Amniotic stem cell (primary cell): ENCODE data around the gene PDS5A.
"Not testable (repeated sequence)": the region's sequence is repeated elsewhere in the genome, so short reads cannot be mapped to it uniquely, and the experiment has no call there.

Experiments
- DNase-seq: peaks from one replicate; lab custom pipeline; 2025; lab: John Stamatoyannopoulos, UW

The PDS5A gene

DNA sequence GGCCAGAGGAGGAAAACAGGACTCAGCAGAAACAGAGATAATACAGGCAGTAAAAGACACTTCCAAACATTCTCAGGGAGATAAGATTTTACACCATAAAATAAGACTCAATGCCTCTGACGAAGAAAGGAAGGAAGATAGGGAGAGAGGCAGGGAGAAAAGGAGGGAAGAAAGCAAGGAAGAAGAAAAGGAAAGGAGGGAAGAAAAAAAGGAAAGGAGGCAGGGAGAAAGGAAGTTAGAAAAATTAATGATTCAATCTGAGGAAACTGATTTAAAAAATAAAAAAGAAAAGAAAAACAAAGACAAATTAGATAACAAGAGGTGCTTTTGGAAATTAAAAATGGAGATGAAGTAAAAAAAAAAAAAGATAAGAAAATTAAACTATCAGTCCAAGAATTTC, 72.1 kb downstream of the PDS5A start:
- DNase-seq: no peak

DNA sequence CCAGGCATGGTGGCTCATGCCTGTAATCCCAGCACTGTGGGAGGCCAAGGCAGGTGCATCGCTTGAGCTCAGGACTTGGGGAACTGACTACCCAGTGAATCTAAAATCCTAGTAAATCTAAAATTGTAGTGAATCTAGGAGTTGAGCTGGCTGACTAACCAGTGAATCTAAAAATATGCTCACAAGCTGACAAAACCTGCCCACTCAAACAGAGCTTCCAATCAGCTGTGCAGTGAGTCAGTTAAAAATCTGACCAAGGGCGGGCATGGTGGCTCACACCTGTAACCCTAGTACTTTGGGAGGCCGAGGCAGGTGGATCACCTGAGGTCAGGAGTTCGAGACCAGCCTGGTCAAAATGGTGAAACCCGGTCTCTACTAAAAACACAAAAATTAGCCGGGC, 72.7 kb downstream of the PDS5A start:
- DNase-seq: not testable (repeated sequence)

DNA sequence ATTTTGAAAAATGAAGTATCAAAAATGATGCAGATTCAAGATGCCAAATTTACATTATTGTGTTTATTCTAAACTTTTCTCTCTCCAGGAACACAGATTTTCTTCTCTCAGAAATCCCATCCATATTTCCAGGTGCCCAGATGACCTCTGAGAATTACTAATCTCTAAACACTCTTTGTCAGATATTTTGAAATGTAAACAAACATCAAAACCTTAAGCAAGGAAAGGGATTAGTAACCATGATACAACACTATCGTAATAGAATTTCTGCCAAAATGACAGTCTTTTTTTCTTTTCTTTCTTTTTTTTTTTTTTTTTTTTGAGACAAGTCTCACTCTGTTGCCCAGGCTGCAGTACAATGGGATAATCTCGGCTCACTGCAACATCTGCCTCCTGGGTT, 76.7 kb downstream of the PDS5A start:
- DNase-seq: no peak

DNA sequence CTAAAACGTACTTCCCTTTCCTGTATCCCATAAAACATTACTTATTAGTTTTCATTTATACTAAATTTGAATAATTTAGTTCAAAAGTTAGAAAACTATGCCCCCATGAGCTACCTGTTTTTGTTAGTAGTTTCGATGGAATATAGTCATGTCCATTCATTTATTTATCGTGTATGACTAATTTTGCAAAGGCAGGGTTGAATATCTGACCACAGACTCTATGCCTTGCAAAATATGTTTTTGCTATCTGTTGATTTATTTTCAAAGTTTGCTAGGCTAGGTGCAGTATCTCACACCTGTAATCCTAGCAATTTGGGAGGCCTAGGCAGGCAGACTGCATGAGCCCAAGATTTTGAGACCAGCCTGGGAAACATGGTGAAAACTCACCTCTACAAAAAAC, 78.4 kb downstream of the PDS5A start:
- no peak for DNase-seq

DNA sequence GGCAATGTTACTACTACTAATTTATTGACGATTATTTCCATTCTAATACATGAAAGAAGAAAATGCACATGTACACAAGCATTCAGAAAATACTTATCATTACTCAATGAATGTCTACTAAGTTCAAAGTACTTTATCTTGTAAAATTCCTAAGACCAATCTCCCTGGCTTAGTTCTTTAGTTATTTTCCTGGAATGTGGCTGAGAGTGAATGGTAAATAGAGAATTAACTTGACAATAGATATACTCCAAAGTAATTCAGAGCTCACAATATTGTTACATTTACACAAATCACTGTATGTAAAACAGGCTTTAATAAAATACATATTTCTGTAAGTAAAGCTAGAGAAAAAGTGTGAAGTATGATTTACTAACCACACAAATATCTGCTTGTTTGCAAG, 79.7 kb downstream of the PDS5A start:
- DNase-seq: no peak

DNA sequence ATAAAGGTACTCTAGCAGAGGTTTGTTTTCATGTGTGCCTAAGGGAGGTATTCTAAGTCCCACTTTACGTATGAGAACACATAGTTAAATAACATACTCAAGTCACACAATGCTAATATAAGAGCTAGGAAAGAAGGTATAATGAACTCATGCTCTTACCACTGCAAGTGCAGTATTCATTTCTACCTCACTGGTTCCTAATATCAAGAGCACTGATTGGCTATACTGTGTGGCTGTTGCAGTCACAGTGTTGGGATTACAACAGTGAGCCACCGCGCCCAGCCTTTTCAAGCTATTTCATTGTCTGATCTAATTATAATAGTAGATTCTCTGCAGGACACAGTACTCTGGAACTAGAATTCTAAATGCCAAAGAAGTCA, 84.0 kb downstream of the PDS5A start:
- DNase-seq: no peak

DNA sequence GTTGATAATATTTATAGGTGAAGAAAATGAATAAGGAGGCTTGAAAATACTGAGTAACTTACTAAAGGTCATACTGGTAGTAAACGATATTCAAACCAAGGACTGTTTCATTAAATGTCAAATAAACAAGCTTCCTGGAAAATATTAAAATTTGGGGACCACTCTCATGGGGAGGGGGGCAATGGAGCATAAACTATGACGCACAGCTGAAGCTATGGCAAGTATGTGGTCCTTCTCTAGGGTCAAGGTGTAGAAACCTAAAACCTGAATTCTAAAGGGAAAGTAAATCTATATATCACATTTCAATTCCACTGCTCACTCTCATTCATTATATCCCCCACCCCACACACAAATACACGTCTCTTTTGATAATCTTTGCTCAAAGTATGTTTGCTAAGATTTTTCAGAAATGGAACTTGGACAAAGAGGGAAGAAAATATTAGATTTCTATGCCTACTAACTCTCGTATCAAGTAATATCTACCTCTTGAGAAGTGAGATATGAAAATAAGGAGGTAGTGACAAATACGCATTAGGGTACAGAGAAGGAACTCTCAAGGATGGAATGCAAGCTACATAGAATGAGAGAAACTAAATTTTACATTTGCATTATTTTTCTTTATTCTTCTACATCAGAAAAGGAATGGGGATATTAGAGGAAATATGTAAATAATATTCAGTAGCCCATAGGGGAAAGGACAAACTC, 84.6 kb downstream of the PDS5A start:
- no peak for DNase-seq

DNA sequence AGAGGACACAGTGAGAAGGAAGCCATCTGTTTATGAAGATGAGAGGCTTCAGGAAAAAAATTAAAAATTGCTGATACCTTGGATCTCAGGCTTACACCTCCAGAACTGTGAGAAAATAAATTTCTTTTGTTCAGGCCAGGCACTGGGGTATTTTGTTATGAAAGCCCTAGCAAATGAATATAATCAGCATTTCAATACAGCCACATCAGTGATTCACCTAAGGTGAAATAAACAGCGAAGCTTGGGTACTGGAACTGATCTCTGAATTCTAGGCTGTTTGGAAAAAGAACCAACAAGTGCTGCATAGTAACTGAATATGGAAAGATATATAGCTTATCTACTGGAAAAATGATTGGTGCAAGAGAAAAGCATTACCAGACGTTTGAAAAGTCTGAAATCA, 88.5 kb downstream of the PDS5A start:
- no peak for DNase-seq

DNA sequence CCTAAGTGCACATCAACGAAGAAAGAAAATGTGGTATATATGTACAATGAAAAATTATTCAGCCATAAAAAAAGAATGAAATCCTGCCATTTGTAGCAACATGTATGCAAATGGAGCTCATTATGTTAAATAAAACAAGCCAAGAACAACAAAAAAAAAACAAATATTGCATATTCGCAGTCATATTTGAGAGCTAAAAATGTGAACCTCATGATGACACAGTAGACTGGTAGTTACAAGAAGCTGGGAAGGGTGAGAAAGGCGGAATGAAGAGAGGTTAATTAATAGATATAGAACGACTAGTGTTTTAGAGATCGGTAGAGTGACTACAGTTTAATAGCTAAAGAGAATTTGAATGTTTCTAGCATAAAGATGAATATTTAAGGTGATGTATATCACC, 89.2 kb downstream of the PDS5A start:
- no peak for DNase-seq

DNA sequence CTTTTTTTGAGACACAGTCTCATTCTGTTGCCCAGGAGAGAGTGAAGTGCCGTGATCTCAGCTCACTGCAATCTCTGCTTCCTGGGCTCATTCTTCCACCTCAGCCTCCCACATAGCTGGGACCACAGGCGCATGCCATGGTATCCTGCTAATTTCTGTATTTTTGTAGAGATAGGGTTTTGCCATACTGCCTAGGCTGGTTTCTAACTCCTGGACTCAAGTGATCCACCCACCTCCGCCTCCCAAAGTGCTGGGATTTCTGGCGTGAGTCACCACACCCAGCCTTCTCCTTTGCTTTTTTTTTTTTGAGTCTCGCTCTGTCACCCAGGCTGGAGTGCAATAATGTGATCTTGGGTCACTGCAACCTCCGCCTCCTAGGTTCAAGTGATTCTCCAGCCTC, 94.1 kb downstream of the PDS5A start:
- DNase-seq: no peak

DNA sequence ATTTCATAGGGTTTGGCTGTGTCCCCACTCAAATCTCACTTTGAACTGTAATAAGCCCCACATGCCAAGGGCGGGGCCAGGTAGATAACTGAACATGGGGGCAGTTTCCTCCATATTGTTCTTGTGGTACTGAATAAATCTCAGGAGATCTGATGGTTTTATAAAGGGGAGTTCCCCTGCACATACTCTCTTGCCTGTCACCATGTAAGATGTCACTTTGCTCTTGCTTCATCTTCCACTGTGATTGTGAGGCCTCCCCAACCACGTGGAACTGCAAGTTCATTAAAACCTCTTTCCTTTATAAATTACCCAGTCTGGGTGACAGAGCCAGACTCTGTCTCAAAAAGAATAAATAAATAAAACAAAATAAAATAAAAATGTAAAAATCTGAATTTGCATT, 95.9 kb downstream of the PDS5A start:
- no peak for DNase-seq

DNA sequence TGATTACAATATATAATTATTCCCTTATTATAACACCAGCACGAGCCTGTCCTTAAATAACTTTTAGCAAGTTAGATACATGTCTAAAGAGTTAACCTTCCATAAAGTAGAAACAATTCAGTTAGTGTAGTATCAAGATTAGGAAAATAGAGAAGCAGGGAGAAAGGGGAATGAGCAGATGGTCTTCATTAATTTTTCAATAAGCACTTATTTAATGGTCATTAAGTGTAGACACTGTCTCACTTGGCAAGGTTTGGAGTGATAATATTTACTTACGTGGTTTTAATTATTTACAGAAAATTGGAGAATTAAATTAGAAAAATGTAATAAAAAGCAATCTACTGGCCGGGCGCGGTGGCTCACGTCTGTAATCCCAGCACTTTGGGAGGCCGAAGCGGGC, 99.7 kb downstream of the PDS5A start:
- no peak for DNase-seq

DNA sequence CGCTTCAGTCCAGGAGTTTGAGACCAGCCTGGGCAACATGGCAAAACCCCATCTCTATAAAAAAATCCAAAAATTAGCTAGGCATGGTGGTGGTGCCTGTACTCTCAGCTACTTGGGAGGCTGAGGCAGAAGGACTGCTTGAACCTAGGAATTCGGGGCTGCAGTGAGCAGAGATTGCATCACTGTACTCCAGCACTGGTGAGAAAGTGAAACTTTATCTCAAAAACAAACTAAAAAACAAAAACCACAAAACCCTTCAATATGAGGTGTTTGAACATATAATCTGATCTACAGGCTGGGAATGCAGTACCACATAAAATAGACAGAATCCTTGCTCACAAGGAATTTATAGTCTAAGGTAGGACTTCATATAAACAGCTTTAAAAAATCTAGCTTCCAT, 103.9 kb downstream of the PDS5A start:
- DNase-seq: no peak

DNA sequence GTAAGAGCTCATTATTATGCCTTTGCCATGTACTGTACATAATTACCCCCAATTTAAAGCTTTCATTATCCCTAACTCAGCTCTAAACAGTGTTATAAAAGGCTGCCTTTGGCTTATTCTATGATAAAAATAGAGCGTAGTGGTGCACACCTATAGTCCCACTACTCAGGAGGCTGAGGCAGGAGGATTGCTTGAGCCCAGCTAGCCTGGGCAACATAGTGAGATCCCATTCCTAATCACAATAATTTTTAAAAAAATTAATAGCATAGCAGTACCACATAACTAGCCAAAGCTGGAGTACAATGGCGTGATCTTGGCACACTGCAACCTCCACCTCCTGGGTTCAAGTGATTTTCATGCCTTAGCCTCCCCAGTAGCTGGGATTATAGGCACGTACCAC, 112.4 kb downstream of the PDS5A start:
- no peak for DNase-seq

DNA sequence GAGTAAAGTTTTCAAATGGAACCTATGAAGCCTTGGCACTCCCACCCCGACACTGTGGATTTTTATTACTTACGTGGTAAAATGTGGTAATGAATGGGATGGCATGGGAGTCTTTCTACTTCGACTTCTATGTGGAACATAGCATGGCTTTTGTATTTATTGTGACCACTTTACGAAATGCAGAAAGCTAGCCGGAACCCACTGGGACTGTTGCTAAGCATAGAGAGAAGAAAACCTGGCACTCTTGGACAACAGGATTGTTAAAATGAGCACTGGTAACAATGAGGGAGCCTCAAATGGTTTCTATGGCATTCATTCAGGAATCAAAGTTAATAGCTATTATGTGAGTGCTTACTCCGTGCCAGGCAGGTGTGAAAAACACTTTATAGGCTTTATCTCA, 113.3 kb downstream of the PDS5A start:
- DNase-seq: no peak

DNA sequence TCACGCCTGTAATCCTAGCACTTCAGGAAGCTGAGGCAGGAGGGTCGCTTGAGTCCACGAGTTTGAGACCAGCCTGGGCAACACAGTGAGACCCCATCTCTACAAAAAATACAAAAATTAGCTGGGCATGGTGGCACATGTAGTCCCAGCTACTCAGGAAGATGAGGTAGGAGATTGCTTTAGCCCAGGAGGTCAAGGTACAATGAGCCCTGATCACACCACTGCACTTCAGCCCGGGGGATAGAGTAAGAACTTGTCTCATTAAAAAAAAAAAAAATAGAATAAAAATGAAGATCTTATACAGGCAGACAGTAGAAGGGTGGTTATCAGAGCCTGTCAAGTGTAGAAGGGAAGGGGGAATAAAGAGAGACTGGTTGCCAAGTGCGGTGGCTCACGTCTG, 116.9 kb downstream of the PDS5A start:
- DNase-seq: no peak

DNA sequence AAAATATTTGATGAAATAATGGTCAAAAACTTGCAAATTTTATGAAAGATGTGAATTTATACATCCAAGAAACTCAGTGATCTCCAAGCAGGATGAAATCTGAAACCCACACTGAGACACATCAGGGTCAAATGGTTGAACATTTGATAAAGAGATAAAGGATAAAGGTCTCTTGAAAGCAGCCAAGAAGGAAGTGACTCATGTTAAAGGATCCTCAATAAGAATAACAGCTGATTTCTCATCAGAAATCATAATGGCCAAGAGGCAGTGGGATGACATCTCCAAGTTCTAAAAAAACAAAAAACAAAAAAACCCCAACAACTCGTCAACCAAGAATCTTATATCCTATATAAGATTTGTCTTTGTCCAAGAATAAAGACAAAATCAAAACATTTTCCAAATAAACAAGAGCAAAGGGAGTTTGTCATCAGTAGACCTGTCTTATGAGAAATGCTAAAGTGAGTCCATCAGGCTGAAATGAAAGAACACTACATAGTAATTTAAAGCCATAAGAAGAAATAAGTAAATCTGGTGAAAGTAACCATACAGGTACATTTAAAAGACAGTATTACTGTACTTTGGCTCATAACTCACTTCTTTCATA, 121.7 kb downstream of the PDS5A start:
- DNase-seq: no peak

DNA sequence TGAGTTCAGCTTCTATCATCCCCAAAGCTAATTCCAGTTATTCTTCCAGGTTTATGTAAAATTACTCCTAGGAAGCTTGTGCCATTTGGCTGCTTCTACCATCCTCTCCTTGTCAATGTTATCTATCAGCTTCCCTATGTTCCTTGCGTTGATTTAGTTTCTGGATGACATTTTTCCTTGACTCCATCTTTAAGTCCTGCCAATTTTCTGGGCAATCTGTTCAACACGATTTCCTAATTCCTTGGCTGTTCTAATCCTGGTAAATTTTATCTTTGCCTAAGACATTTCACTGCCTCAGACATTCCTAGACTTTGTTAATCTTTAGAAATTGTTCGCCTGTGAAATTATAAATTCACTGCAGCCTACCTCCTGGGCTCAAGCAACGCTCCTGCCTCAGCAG, 125.1 kb downstream of the PDS5A start:
- no peak for DNase-seq

DNA sequence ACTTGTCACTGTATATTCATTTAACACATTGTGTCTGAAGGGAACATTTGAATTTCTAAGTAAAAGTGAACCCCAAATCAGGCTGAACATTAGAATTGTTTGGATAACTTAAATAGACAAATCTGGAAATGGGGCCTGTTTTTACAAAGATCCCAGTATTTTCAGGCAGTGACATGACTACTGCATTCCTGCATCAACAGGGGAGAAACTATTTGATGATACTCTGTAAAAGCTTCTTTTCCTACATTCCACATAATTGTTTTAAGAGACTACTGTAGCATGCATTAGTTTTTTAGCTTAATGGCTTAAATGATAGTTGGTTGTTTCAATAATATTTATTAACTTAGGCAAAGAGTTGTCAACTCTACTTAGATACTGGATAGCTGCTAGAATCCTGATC, 127.0 kb downstream of the PDS5A start:
- no peak for DNase-seq

DNA sequence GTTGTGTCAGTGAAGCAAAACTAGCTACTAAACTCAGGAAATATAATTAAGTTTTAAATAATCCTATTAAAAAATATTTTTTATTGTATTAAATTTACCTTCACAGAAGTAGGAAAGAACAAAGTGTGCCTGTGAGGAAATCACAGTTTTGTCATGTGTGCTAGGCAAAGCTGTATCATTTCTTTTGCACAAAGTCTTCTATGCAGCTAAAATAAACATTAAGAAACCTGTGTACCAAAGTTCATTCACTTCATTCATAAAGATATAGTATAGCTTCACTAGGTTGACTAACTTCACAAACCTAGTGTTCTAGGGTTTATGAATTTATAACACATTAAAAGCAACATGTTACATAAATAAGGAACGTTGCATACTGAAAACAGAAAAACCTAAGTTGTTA, 131.0 kb downstream of the PDS5A start:
- no peak for DNase-seq

DNA sequence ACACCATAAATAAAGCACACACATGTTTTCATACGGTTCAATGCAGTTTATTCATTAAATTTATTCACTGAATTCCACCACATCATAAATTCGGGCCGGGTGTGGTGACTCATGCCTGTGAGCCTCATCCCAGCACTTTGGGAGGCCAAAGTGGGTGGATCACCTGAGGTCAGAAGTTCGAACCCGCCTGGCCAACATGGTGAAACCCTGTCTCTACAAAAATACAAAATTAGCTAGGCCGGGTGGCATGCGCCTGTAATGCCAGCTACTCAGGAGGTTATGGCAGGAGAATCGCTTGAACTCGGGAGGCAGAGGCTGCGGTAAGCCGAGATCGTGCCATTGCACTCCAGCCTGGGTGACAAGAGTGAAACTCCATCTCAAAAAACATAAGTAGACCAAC, 131.6 kb downstream of the PDS5A start:
- DNase-seq: no peak

DNA sequence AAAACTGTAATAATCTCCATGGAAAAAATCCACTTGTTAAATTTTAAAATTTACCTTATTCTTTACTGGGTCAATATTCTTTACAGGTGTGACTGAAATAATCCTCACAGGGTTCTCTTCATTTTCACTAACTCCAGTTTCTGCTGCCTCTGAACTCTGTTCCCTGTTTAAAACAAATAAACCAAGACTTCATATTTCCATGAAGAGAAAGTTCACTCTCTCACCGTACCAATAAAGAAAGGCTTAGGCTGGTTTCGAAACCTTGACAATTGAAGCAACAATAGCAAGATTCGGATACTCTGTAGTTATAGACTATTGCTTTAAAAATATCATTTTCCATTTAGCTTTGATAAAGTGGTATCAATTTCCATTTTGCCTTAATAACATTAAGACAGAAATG, 135.8 kb downstream of the PDS5A start:
- no peak for DNase-seq

DNA sequence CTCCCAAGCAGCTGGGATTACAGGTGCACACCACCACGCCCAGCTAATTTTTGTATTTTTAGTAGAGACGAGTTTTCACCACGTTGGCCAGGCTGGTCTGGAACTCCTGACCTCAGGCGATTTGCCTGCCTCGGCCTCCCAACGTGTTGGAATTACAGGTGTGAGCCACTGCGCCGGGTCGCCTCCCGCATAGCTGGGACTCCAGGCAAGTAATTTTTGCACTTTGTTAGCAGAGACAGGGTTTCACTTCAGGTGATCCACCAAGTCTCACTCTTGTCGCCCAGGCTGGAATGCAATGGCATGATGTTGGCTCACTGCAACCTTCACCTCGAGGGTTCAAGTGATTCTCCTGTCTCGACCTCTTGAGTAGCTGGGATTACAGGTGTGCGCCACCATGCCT, 137.2 kb downstream of the PDS5A start:
- not testable (repeated sequence) for DNase-seq

DNA sequence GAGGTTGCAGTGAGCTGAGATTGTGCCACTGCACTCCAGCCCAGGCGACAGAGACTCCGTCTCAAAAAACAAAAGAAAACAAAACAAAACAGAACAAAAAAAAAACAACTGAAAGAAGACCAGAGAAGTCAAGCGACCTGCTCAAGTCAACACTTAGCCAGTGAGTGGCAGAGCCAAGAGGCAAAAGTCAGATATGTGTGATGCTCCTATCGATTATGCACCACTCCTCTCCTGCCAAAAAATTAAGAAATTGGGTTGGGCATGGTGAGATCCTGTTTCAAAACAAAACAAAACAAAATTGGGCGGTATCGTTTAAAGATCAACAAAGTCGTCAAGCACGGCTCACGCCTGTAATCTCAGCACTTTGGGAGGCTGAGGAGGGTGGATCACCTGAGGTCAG, 137.7 kb downstream of the PDS5A start:
- DNase-seq: no peak
